ENCODE results near the gene ABHD15.

GRCh38 chr17:29595943-29596774 is 29.3 kb upstream of the ABHD15 start:
- TF ChIP-seq, protein P1, sequence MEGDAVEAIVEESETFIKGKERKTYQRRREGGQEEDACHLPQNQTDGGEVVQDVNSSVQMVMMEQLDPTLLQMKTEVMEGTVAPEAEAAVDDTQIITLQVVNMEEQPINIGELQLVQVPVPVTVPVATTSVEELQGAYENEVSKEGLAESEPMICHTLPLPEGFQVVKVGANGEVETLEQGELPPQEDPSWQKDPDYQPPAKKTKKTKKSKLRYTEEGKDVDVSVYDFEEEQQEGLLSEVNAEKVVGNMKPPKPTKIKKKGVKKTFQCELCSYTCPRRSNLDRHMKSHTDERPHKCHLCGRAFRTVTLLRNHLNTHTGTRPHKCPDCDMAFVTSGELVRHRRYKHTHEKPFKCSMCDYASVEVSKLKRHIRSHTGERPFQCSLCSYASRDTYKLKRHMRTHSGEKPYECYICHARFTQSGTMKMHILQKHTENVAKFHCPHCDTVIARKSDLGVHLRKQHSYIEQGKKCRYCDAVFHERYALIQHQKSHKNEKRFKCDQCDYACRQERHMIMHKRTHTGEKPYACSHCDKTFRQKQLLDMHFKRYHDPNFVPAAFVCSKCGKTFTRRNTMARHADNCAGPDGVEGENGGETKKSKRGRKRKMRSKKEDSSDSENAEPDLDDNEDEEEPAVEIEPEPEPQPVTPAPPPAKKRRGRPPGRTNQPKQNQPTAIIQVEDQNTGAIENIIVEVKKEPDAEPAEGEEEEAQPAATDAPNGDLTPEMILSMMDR (IDR thresholded peaks at IDR 0.05): no peak
- no peak for TF ChIP-seq POLR2A (IDR thresholded peaks at IDR 0.05)

Measured in Peyer's patch (tissue), 4 donors.